Panc1 (cell line): Measurements from ENCODE around the gene GPR176. TPM values are rescaled to one million over a fixed set of nuclear protein-coding genes. Genes with fewer than 3 reads are reported as not detected.

Experiments
- ATAC-seq: fragments of 200-7000 bp; cut with Tn5 transposase; 2 replicates; pipeline ENCODE4 v1.9.1; 2020; ENCODE audit warnings: mild to moderate bottlenecking, moderate library complexity
- BruUV-seq: library from RNA; stranded (reverse); fragments of 400-500 nt; replicated peaks from 2 replicates; lab custom pipeline; 2021; lab: Mats Ljungman, UMichigan
- CTCF ChIA-PET: fragments of 300-600 bp; sonication (Branson Sonifier 250); formaldehyde crosslinking; loops from one replicate; lab custom pipeline; 2022; ENCODE audit warnings: antibody characterized with exemption; lab: Charles Lee
- POLR2A ChIA-PET: fragments of 300-600 bp; sonication (Branson Sonifier 250); formaldehyde crosslinking; loops from one replicate; lab custom pipeline; 2022; ENCODE audit warnings: antibody characterized with exemption; lab: Charles Lee
- DNase-seq: peaks from one replicate; pipeline ENCODE4 v3.0.0-alpha.2; 2010; ENCODE audit warnings: low read depth, low spot score
- H3K27ac ChIP-seq: 2 replicates; pipeline ENCODE4 v1.5.1; 2011; ENCODE audit warnings: mild to moderate bottlenecking, low read length, inconsistent platforms
- H3K27me3 ChIP-seq: fragments of 200-500 bp; sonication (Bioruptor generic); 2 replicates; pipeline ENCODE4 v1.6.0; 2014; ENCODE audit warnings: low read length, inconsistent platforms; ENCODE audit not compliant: control insufficient read depth, insufficient read depth
- H3K36me3 ChIP-seq: fragments of 200-500 bp; sonication (Bioruptor generic); 2 replicates; pipeline ENCODE4 v1.5.1; 2014; ENCODE audit warnings: inconsistent platforms, mild to moderate bottlenecking, low read length, moderate library complexity; ENCODE audit not compliant: control insufficient read depth, insufficient read depth
- H3K4me1 ChIP-seq: 2 replicates; pipeline ENCODE4 v1.5.1; 2011; ENCODE audit warnings: inconsistent platforms, mild to moderate bottlenecking, low read length, moderate library complexity; ENCODE audit not compliant: control insufficient read depth, insufficient read depth
- H3K4me3 ChIP-seq, 2 experiments: 2 replicates each; pipeline ENCODE4 v1.5.1; 2011 to 2012; ENCODE audit warnings: low read depth in 2 of 2, low read length in 2 of 2, mild to moderate bottlenecking in 2 of 2, inconsistent platforms in 1 of 2, moderate library complexity in 1 of 2
- H3K9me3 ChIP-seq: fragments of 200-500 bp; sonication (Bioruptor generic); 2 replicates; pipeline ENCODE4 v1.5.1; 2014; ENCODE audit warnings: low read depth, mild to moderate bottlenecking, inconsistent platforms, low read length, moderate library complexity; ENCODE audit not compliant: control insufficient read depth, insufficient read depth
- CTCF ChIP-seq: fragments of 450-650 bp; IDR thresholded peaks from 2 replicates; pipeline ENCODE4 v1.5.1; 2017; ENCODE audit warnings: mild to moderate bottlenecking
- POLR2AphosphoS5 ChIP-seq: IDR thresholded peaks from 2 replicates; pipeline ENCODE4 v1.6.1; 2012; ENCODE audit warnings: mild to moderate bottlenecking, low read depth, low read length, moderate library complexity
- REST ChIP-seq, 2 experiments: IDR thresholded peaks; 2 replicates each; pipeline ENCODE4 v1.6.1; 2011 to 2012; ENCODE audit warnings: low read depth in 2 of 2, control low read depth in 1 of 2, low read length in 1 of 2, mild to moderate bottlenecking in 1 of 2, moderate library complexity in 1 of 2; ENCODE audit not compliant: insufficient read depth in 1 of 2
- SIN3A ChIP-seq: IDR thresholded peaks from 2 replicates; pipeline ENCODE4 v1.6.1; 2012; ENCODE audit warnings: low read depth, mild to moderate bottlenecking, low read length, moderate library complexity, borderline replicate concordance; ENCODE audit not compliant: insufficient read depth
- TCF7L2 ChIP-seq: IDR thresholded peaks from 2 replicates; pipeline ENCODE4 v1.6.1; 2011; ENCODE audit warnings: mild to moderate bottlenecking, low read depth, low read length, inconsistent platforms
- in situ Hi-C: cut with HindIII; loops from 2 replicates; pipeline ENCODE4 v1.10.0; 2016; ENCODE audit warnings: low sequenced_read_pairs, low pct_unique_long_range_greater_than_20kb
- intact Hi-C: fragments of 100-400 bp; cut with micrococcal nuclease; formaldehyde crosslinking; loops from one replicate; pipeline ENCODE4 v1.10.0; 2022; ENCODE audit not compliant: unreplicated experiment
- total RNA-seq: library from RNA; stranded (reverse); gene quantifications from one replicate; pipeline ENCODE4 v1.2.1, GENCODE V29; 2021; ENCODE audit not compliant: unreplicated experiment

The GPR176 gene
- total RNA-seq, 1 experiment from 2014 or later = 12.7 TPM

GRCh38 chr15:39864116-39864515 is 56.0 kb downstream of the GPR176 start:
- ATAC-seq (no peak), DNase-seq (no peak)
- Histone ChIP-seq H3K36me3 (no peaks in the 10 kb centered on the region), H3K27ac (no peak overlapping the region), H3K4me3 (no peak overlapping the region), H3K27me3 (no peaks in the 10 kb centered on the region), H3K9me3 (no peaks in the 10 kb centered on the region), H3K4me1 (no peaks in the 10 kb centered on the region)
- in situ Hi-C loops = no loop called here
- ChIA-PET POLR2A (no interaction called here), CTCF (no interaction called here)
- intact Hi-C loops = no loop called here
- BruUV-seq = no TSS peak
- no peak for TF ChIP-seq REST (IDR thresholded peaks at IDR 0.05; ENCODE audit: insufficient read depth in 1 of 2, low read depth in 2 of 2, low read length in 1 of 2)
- no peak for TF ChIP-seq TCF7L2
- TF ChIP-seq POLR2AphosphoS5 = no peak
- TF ChIP-seq CTCF = no peak
- no peak for TF ChIP-seq SIN3A

DNA sequence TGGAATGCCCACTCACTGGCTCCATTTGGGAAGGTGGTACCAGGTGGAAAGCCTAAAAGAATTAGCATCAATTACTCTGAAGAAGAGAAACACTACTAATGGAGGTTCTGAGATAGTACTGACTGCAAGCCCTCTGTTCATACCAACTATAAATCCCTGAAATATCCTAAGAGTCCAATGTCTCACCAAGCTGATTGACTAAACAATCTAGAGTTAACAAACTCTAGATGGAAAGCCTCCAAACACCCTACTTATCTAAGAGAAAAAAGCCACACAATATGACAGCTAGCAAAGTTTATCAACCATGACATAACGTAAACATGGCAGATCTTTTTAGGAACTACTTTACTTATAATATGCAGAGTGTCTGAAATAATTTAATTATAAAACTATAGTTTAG is 59.2 kb downstream of the GPR176 start:
- Histone ChIP-seq H3K36me3 (no peaks in the 10 kb centered on the region), H3K27ac (no peak overlapping the region), H3K9me3 (no peaks in the 10 kb centered on the region), H3K27me3 (no peaks in the 10 kb centered on the region), H3K4me1 (no peaks in the 10 kb centered on the region), H3K4me3 (no peak overlapping the region)
- no peak for TF ChIP-seq SIN3A
- TF ChIP-seq TCF7L2 = no peak
- TF ChIP-seq CTCF = no peak
- TF ChIP-seq REST (IDR thresholded peaks at IDR 0.05; ENCODE audit: insufficient read depth in 1 of 2, low read depth in 2 of 2, low read length in 1 of 2) = no peak
- no peak for TF ChIP-seq POLR2AphosphoS5
- ATAC-seq = no peak
- CTCF ChIA-PET = interaction anchor here (0.7 kb wide), 1 partner anchor 108 kb away, joined by 4 read pairs; no protein-coding TSS in a partner anchor
- in situ Hi-C loops (no loop called here), intact Hi-C loops (no loop called here)
- DNase-seq = no peak
- POLR2A ChIA-PET = no interaction called here
- BruUV-seq = no TSS peak
